Suppressor macrophage treated with lipopolysaccharide for 1 hour (primary cell): ENCODE data around the gene ZNF80.

Source experiments
- DNase-seq, 3 donors: peaks; one replicate each; pipeline ENCODE4 v3.0.0-alpha.2; 2020 to 2022

Gene ZNF80

GRCh38 chr3:114218578-114219185 lies 18.7 kb downstream of the ZNF80 start:
- no peak for DNase-seq

DNA sequence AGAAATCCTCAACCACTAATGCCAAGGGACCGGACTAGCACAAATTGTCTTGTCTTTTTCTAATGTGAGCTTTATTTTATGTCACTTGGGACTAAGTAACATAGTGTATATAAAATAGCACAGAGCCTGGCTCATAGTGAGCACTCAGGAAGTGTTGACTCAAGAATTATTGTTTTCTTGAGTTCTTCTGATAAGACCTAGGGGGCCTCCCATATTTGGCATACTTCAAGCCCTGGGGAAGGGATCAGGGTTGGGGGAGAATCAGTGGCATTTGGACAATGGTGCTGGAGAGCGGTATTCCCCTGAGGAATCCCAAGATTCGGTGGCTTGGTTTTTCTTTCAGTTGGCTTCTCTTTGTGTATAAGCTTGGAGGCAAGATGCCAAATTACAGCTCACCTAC lies 19.4 kb downstream of the ZNF80 start:
- DNase-seq, result no peak

GRCh38 chr3:114217266-114217665 lies 20.1 kb downstream of the ZNF80 start:
- DNase-seq, result no peak

GRCh38 chr3:114216186-114216970 lies 21.0 kb downstream of the ZNF80 start:
- DNase-seq, result no peak

DNA sequence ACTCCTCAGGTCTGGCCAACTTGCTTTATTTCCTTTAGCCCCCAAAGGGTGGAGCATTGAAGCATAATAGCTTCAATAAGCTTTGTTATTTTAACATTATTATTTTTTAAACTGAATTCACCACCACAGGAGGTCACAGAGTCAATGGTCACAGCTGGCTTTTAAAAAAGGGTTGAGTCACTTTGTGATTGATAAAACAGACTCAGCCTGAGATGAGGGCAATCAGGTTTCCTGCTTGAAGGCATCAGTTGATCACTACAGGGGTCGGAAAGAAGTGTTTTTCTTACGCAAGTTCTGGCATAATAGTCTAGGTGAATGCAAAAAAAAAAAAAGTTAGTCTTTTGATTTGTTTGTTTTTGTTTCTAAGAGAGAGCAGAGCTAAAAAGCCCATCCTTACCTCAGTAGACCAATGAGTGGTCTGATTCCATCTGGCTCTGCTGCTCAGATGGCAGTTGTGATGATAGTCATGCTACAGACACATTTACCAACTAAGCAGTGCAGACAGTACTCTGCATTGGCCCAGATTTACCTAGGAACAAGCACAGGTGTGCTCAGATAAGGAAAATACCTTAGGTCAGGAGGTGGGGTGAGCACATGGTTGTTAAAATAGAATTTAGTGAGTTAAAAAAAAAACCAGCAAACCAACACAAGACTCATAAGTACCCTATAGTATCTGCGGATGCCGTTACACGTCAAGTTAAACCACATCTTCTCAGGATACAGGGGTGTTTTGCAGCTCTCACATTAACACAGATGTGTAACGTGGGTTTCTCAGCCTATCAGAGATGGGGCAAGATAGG lies 22.6 kb downstream of the ZNF80 start:
- no peak for DNase-seq

GRCh38 chr3:114213627-114214541 lies 23.5 kb downstream of the ZNF80 start:
- peak; percentile 85 to 95 (median 91) for DNase-seq

GRCh38 chr3:114213292-114213626 lies 24.1 kb downstream of the ZNF80 start:
- DNase-seq, result no peak

DNA sequence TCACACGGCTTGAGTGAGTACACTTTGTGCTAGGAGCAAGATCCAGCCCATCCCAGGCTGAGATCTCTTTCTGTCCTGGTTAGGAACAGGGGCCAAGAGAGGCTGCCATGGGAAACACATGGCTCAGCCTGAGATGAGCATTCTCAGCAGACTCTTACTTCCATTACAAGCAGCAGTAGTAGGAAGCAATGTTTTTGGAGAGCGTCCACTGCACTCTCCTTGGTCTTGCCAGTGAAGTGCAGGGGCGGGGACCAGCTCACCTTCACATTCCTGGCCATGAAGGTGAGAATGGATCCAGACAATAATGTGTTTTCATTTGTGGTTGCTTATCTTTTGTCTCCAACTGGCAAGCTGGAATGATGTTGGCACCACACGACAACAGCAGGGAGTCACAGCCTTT lies 24.7 kb downstream of the ZNF80 start:
- DNase-seq, result no peak

DNA sequence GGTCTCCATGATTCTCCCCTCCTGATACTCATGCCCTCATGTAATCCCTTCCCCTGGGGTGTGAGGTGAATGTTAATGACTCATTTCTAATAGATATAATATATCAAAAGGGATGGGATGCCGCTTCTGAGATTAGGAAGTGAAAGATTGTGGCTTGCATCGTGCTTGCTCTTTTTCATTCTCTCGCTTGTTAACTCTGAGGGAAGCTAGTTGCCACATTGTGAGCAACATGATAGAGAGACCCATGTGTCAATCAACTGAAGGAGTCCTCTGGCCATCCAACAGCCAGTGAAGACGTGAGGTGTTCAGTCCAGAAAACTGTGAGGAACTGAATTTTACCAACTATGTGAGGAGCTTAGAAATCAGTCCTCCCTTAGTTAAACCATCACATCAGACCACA lies 29.6 kb downstream of the ZNF80 start:
- no peak for DNase-seq

DNA sequence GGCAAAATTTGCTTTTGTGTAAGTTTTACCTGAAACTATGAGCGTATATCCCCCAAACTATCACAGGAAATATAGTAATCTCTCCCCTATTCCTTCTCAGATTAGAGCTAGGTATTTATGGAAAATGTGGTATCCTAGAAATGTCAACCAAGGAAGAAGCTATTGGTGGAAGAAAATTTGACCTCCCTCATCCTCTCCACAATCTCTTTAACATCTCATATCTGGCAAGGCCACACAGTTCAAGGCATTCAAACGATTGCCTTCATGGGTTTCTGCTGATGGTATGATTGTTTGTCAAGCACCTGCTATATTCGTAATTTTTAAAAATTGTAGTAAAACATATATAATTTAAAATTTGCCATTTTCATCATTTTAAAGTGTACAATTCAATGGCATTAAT lies 31.0 kb downstream of the ZNF80 start:
- DNase-seq, result no peak

GRCh38 chr3:114205541-114205940 lies 31.8 kb downstream of the ZNF80 start:
- no peak for DNase-seq

GRCh38 chr3:114194750-114195149 lies 42.6 kb downstream of the ZNF80 start:
- DNase-seq, result no peak

- no peak for DNase-seq
Observed at GRCh38 chr3:114192136-114192535, 45.2 kb downstream of the ZNF80 start.

GRCh38 chr3:114186501-114186900 lies 50.9 kb downstream of the ZNF80 start:
- no peak for DNase-seq
